Fibroblast of skin of back (primary cell): Measurements from ENCODE around the gene SLC38A2.
"Not testable (repeated sequence)": the region's sequence is repeated elsewhere in the genome, so short reads cannot be mapped to it uniquely, and the experiment has no call there.

Source experiments
- DNase-seq: peaks from one replicate; pipeline ENCODE4 v3.0.0-alpha.2; 2013

The SLC38A2 gene

GRCh38 chr12:46360370-46360769 is 12.2 kb downstream of the SLC38A2 start:
- no peak for DNase-seq

- no peak for DNase-seq
Measured at GRCh38 chr12:46359667-46360280, 12.8 kb downstream of the SLC38A2 start.

DNA sequence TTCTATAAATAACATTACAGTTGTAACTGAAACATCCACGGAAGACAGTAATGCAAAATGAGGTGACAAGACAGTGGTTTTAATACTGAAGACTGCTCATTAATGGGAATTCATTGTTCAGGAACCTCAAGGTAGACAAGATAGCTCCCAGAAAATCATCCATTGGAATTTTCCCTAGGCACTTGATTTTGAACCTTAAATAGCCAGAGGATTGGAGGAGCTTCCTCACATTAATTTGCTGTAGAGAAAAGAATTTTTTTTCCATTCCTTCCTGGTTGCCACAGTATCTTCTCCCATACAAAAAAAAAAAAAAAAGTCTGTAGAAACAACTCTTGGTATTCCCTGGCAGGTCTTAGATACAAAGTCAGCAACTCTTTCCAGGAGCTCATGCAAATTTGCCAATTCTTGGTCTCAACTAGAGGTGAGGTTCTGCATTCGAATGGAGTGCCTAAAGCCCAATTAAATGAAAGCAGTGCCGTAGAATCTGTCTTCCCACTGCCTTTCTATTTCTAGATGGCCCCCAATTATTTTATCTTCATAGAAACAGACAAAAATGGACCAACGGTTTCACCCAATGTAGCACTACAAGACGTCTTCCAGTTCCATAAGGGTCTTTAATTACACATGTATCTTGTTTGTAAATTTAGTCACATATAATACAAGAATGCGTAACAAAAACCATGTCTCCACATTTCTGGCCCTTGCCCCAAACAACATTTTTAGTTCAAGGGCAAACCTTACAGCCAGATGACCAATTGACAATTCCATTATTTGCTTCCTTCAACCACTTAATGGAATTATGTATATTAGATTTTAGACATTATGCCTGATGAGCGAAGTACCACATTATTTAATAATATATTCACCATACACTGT is 13.5 kb downstream of the SLC38A2 start:
- DNase-seq: no peak

- no peak for DNase-seq
Measured at GRCh38 chr12:46358325-46358700, 14.3 kb downstream of the SLC38A2 start.

DNA sequence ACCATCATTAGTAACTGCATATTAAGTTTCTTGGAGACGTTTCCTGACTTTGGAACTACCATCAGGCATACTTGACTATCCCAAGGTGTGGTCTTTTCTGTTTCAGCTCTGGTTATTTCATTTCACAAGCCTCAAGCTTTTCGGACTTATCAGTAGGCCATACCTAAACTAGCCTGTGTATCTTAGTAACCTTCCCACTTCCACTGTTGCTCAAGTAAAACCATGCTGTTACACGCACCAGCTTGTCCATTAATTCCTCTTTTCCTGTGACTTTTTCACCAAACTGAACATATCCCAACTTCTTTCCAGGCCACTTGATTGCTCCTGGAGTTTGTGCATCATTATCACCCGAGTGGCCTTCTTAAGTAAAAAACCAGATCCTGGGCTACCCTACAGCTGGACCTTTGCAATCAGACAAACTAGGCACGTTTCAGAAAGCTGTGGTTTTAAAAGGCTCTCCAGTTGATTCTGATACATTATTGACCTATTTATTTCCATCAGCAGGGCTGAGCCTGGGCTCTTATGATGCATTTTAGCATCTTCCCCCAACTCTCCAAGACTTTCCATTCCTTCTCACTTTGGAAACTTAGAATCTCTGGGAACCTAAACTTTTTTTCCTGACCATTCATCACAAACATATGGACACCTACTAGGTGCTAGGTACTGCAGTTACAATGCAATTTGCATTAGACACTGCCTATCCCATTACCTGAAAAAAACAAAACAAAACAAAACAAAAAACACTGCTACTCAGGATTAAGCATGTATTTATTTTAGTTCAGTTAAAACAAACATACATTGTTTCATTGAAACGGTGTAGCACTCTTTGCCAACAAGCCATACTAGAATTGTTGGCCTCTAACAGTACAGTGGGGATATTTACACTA is 14.9 kb downstream of the SLC38A2 start:
- DNase-seq: peak; percentile 59

GRCh38 chr12:46356655-46357437 is 15.7 kb downstream of the SLC38A2 start:
- no peak for DNase-seq

DNA sequence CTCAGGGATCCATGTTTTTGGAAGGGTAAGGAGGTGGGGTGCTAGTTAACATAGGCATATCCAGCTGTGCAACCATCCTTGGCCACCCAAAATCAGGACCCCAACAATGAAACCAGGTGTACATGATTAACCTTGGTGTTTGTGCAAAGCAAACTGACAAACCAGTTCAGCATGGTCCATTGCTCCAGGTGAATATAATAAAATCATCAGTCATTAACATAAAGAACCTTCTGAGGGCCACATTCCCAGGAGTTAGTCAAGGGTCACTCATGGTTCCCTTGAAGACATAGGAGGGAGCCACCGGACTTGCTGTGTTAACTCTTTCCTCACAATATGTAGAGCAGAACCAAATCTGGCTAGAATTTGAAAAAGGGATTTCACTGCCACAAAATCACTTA is 17.8 kb downstream of the SLC38A2 start:
- no peak for DNase-seq

DNA sequence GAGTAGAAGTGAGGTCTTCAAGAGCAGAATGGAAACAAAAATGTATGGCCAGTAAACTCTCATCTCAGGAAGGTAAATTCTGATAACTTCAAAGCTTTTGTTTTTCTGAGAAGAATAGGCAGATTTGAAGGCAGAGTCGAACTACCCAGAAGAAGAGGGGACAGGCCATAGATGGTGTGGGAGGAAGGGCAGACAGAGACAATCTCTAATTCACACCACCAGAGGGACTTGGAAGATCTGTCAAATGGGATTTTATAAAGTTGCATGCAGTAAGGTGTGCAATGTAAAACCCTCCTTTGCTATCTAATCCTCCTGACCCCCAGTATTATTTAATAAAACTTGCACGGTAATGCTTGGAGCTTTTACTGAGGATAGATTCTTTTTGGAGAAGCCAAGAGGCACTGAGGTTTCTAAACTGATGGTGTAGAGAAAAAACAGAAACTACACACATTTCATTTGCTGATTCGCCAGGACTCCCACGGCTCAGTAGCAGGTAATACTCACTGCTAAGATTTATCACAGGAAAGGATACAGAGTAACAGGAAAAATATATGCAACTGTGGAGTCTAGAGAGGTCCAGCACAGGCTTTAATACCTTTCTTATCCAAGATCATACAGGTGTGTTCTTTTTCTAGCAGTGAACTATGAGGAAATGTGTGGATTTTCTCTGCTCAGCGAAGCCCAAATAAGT is 18.3 kb downstream of the SLC38A2 start:
- no peak for DNase-seq

DNA sequence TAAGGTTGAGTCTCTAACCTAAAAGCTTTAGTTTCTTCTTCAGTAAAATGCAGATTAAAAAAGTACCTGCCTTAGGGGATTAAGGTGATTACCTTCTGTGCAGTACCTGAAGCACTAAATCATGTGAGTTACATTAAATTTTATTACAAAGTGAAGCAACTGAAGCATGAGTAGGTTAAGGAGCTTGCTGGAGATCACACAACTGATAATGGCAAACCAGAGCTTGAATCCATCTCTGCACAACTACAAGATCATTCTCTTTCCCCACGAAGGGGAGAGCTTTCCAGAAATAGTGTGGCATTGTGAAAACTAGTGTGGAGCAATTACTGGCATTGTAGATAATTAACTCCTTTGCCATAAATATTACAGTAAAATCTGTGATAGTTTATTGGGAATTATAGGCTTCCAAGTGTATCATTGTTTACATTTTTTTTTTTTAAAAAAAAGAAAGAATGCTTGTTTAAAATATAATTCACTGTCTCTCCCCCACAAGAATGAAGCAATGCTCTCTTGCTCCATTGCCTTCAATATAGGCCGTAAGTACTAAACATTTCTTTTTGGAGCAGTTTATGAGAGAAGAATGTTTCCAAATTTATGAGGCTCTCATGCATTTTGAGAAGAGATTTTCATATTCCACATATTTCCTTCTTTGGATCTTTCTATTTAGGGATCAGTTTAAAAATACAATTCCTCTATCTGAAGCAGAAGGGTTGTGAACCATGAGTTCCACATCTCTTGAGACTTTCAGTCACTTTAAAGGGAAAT is 20.5 kb downstream of the SLC38A2 start:
- no peak for DNase-seq

DNA sequence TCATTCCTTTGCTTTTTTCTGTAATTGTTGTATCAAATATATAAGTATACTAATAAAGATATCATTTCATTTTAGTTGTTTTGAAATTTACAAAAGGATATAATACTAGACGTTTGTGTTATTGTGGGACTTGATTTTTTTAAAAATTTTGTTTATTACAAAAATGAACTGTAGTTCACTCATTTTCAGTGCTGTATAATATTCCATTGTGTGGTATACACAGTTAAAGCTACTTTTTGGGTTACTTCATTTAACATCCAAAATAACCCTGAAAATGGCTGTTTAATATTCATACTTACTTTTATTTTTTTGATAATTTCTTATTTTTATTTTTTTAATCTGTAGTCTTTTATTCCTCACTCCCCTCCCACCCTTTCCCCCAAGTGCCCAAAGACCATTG is 21.4 kb downstream of the SLC38A2 start:
- no peak for DNase-seq

DNA sequence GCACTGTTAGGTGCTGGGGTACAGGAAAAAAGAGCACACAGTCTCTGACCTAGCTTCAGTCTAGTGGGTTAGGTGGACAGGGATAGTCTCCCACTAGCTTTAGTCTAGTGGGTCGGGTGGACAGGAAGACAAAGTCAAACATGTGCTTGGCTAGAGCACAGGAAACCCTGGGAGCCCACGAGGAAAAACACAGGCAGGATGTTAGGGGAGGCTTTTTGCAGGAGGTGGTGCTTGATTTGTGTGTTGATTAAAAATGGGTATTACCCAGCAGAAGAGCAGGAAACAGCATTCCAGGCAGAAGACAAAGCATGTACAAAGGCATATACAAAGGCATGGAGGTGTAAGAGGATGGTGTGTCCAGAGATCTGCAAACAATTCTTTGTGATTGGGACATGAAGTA is 23.3 kb downstream of the SLC38A2 start:
- DNase-seq: no peak

DNA sequence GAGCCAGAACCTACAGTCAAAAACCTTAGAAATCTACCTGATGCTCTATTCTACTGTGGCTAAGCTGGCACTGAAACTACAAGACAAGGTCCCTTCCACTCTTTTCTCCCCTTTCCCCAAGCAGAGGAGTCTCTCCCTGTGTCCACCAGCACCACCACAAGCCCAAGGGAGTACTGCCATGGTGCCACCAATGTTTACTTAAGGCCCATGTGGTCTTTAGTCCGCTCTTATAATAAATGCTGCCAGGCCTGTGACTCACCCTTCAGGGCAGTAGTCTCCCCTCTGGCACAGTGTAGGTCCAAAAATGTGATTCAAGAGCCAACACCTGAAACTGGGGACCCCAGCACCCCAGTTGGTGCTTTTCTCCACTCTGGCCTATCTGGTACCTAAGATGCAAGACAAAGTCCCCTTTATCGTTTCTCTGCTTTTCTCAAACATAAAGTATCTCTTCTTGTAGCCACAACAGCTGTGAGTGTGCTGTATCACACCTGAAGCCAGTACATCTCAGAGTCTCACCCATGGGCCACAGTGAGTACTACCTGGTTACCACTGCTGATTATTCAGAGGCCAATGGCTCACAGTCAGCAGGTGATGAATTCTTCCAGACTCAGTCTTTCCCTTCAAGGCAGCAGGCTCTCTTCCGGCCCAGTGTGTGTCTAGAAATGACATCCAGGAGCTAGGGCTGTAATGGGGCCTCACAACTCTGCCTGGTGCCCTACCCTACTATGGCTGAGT is 29.3 kb downstream of the SLC38A2 start:
- DNase-seq: no peak

DNA sequence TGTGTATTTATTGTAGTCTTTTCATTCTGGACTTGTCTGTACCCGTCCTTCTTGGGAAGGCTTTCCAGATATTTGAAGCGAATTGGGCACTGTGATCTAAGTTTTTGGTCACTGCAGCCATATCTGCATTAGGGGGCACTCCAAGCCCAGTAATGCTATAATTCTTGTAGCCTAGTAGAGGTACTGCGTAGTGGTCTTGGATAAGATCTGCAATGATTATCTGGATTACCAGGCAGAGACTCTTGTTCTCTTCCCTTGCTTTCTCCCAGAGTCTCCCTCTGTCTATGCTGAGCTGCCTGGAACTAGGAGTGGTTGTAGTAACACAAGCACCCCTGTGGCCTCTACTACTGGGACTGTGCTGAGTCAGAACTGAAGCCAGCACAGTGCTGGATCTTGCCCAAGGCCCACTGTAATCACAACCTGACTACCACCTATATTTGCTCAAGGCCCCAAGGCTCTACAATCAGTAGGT is 30.0 kb downstream of the SLC38A2 start:
- peak; percentile 40 for DNase-seq

GRCh38 chr12:46339051-46339450 is 33.5 kb downstream of the SLC38A2 start:
- DNase-seq: no peak

DNA sequence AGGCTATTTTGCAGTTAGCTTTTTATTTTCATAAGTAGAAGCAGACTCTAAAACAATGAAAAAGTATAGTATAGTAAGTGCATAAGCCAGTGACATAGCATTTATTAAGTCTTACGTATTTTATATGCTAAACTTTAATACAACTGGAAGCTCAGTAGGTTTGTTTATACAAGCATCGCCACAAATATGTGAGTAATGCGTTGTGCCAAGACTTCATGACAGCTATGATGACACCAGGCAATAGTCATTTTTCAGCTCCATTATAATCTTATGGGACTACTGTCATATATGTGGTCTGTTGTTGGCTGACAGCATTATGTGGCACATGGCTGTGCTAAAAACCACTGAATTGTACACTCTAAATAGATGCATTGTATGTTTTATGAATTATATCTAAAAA is 40.3 kb downstream of the SLC38A2 start:
- DNase-seq: peak; percentile 91

GRCh38 chr12:46325075-46325474 is 47.5 kb downstream of the SLC38A2 start:
- not testable (repeated sequence) for DNase-seq

DNA sequence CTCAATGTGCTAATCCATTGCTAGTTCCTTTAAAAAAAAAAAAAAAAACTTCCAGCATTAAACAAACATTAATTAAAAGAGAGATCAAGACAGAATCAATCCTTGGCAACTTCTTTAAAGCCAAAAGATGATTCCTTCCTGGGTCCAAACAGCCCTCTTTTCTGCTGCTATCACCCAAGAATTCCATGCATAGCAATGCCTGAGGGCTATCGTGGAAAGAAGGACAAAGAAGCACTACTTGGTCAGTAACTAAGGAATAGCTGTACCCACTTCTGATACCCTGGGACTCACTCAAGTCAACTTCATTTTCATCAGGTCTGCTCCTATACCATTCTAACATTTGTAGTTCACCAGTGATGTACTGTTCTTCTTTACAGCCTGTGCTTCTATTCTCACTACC is 51.8 kb downstream of the SLC38A2 start:
- no peak for DNase-seq

DNA sequence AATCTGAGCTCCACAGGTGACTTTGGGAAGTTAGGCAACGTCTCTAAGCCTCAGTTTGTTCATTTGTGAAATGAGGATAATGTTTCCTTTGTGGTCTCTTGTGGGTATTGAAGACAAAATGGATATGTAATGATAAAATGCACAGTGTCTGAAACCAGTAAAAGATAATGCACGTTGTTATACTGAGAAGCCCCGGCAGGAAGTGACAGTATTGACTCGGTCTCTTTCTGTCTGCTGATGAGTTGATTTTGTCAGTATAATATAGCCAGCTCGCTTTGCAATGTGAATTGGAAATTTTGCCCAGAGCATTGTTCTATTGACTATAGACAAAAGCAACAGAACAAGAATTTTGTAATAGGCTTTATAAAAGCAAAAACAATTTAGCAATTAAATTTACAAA is 54.5 kb downstream of the SLC38A2 start:
- DNase-seq: no peak
